Endodermal cell (in vitro differentiated cells): ENCODE data around the gene WWP2. TPM values are rescaled to one million over a fixed set of nuclear protein-coding genes. Genes with fewer than 3 reads are reported as not detected.
A peak's percentile ranks its signal among the peaks of the same experiment; 100 is the strongest.
"Not testable (repeated sequence)": the region's sequence is repeated elsewhere in the genome, so short reads cannot be mapped to it uniquely, and the experiment has no call there.

Experiments used
- DNase-seq: peaks from one replicate; pipeline ENCODE4 v3.0.0-alpha.2; 2017
- H3K27ac ChIP-seq: 2 replicates; pipeline ENCODE4 v1.5.1; 2013; ENCODE audit warnings: mild to moderate bottlenecking, low read depth, low read length, moderate library complexity
- H3K27me3 ChIP-seq: 2 replicates; pipeline ENCODE4 v1.6.1; 2013; ENCODE audit warnings: mild to moderate bottlenecking, low read length, moderate library complexity; ENCODE audit not compliant: insufficient read depth, control insufficient read depth, poor library complexity, severe bottlenecking
- H3K36me3 ChIP-seq: 2 replicates; pipeline ENCODE4 v1.7.0; 2013; ENCODE audit warnings: mild to moderate bottlenecking, low read length, moderate library complexity; ENCODE audit not compliant: control insufficient read depth, insufficient read depth
- H3K4me1 ChIP-seq: one replicate; pipeline ENCODE4 v1.7.0; 2013; ENCODE audit warnings: low read length; ENCODE audit not compliant: control insufficient read depth, insufficient read depth
- H3K4me3 ChIP-seq: 2 replicates; pipeline ENCODE4 v1.5.1; 2013; ENCODE audit warnings: mild to moderate bottlenecking, low read length, moderate library complexity
- H3K9ac ChIP-seq: 2 replicates; pipeline ENCODE4 v1.6.1; 2013; ENCODE audit warnings: mild to moderate bottlenecking, low read length, moderate library complexity; ENCODE audit not compliant: poor library complexity, severe bottlenecking; ENCODE audit errors: extremely low read depth
- H3K9me3 ChIP-seq: 2 replicates; pipeline ENCODE4 v1.6.1; 2013; ENCODE audit warnings: mild to moderate bottlenecking, low read length, moderate library complexity; ENCODE audit not compliant: control insufficient read depth
- H3K27ac Mint-ChIP-seq: 2 replicates; pipeline ENCODE4 v1.8.0; 2020; ENCODE audit warnings: mixed read lengths
- H3K27me3 Mint-ChIP-seq: 2 replicates; pipeline ENCODE4 v1.8.0; 2021; ENCODE audit warnings: mild to moderate bottlenecking, mixed read lengths; ENCODE audit not compliant: insufficient read depth
- H3K36me3 Mint-ChIP-seq: 2 replicates; pipeline ENCODE4 v1.8.0; 2020; ENCODE audit warnings: low read depth, mixed read lengths
- H3K4me1 Mint-ChIP-seq: 2 replicates; pipeline ENCODE4 v1.8.0; 2020; ENCODE audit warnings: mixed read lengths
- H3K4me3 Mint-ChIP-seq: 2 replicates; pipeline ENCODE4 v1.8.0; 2020; ENCODE audit warnings: mild to moderate bottlenecking, moderate library complexity, mixed read lengths
- H3K9me3 Mint-ChIP-seq: 2 replicates; pipeline ENCODE4 v1.8.0; 2020; ENCODE audit warnings: mild to moderate bottlenecking, mixed read lengths
- WGBS, 2 experiments: methylation state at CpG; one replicate each; pipeline versions ENCODE4 v1.1.5 to v1.1.7; 2013; ENCODE audit warnings: missing lambda C conversion rate in 2 of 2, mixed read lengths in 1 of 2; ENCODE audit not compliant: insufficient coverage in 1 of 2, insufficient read length in 1 of 2; 5-methylcytosine and 5-hydroxymethylcytosine counted together
- total RNA-seq, 2 donors: library from RNA; stranded (reverse); fragmentation: NEBNext Ultra II Directional in 1 of 2; extraction: Animal tissue kit (Norgen Biotek cat#: 25700) in 1 of 2; gene quantifications; 2 replicates in 1 of 2; 3 replicates in 1 of 2; pipeline ENCODE4 v1.2.1, GENCODE V29; 2021

WWP2 gene
- total RNA-seq, 2 donors from 2014 or later = 42.3 to 50.0 TPM

DNA sequence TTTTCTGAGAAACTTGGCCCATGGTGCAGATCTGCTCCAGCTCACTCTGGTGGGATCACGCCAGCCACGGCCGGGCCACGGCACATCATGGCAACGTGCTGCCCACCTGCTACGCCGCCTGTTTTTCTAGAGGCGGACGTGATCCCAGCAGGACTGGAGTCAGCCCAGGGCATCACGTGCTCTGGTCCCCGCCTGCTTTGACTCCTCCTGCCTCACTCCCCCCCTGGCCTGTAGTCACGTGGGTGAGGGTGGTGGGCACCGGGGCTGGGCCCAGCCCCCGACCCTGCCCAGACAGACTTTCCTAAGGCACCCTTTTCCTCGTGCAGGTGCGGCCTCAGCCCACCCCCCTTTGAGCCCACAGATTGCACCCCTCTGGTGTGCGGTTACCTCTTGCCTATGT lies 188.3 kb downstream of the WWP2 start:
- not testable (repeated sequence) for H3K27ac Mint-ChIP-seq, H3K36me3 Mint-ChIP-seq
- no CpG with 5 or more reads among the region's 17 CpGs for WGBS, 2 experiments

DNA sequence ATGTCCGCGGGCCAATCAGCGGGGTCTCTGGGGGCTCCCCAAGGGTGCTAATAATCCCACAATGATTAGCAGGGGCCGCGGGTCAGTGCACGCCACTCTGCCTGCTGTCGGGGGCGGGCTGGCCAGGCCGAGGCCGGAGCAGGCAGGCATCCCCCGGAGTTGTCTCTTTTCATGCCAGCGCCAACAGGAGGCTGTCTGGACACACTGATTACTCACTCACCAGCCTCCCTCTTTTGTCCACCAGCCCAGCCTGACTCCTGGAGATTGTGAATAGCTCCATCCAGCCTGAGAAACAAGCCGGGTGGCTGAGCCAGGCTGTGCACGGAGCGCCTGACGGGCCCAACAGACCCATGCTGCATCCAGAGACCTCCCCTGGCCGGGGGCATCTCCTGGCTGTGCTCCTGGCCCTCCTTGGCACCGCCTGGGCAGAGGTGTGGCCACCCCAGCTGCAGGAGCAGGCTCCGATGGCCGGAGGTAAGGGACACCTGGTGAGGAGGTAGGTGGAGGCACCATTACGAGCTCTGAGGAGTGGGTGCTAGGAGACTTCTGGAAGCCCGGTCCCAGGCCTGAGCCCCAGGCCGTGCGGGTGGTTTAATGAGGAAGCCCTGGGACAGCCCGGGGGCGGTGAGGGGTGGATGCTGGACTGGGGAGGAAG lies 189.0 kb downstream of the WWP2 start, which contains the start of gene CLEC18A:
CLEC18A (plus strand) TSS at position 318 of the 655 bp plus-strand sequence; CDS start at position 351, 33 bp downstream.
- not testable (repeated sequence) for H3K9ac ChIP-seq, H3K4me3 ChIP-seq, DNase-seq, H3K4me1 ChIP-seq, H3K36me3 Mint-ChIP-seq, H3K27me3 ChIP-seq, H3K36me3 ChIP-seq, H3K4me3 Mint-ChIP-seq, H3K9me3 ChIP-seq, H3K27me3 Mint-ChIP-seq, H3K9me3 Mint-ChIP-seq, H3K27ac Mint-ChIP-seq, H3K4me1 Mint-ChIP-seq
- WGBS, 2 experiments = 93% methylated on average over 3 of the region's 26 CpGs; no CpG with 5 or more reads in 1 of the 2 experiments
- H3K27ac ChIP-seq = peak within 1 kb of the TSS; percentile 88

More for the DNA sequence above, 188.3 kb downstream of the WWP2 start:
- not testable (repeated sequence) for H3K27me3 ChIP-seq, H3K4me3 Mint-ChIP-seq, H3K9me3 Mint-ChIP-seq, H3K4me1 ChIP-seq, H3K9me3 ChIP-seq, H3K36me3 ChIP-seq, H3K27me3 Mint-ChIP-seq, H3K9ac ChIP-seq, H3K4me1 Mint-ChIP-seq, DNase-seq, H3K27ac ChIP-seq, H3K4me3 ChIP-seq

DNA sequence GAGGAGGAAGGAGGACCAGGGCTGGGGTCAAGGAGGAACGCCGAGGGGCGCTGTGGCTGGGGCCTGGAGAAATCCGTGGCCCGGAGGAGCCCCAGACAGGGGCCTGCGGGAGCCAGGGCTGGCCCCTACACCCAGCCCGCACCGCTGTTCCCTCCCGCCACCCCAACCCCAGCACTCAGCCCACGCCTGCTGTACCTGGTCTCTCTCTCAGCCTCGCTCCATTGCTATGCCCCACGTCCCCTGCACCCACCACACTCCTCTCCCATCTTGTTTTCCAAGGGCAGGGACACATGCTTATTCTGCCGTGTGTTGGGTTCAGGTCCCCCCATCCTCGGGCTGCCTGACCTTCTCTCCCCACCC lies 189.5 kb downstream of the WWP2 start:
- H3K9me3 ChIP-seq, H3K4me3 Mint-ChIP-seq, H3K36me3 Mint-ChIP-seq, H3K27me3 Mint-ChIP-seq, H3K4me3 ChIP-seq, H3K27ac Mint-ChIP-seq, H3K9ac ChIP-seq, H3K36me3 ChIP-seq, H3K27me3 ChIP-seq, H3K9me3 Mint-ChIP-seq, H3K4me1 ChIP-seq, DNase-seq, H3K4me1 Mint-ChIP-seq: not testable (repeated sequence)
- no CpG with 5 or more reads among the region's 14 CpGs for WGBS, 2 experiments
- H3K27ac ChIP-seq = peak overlapping the region; percentile 88

DNA sequence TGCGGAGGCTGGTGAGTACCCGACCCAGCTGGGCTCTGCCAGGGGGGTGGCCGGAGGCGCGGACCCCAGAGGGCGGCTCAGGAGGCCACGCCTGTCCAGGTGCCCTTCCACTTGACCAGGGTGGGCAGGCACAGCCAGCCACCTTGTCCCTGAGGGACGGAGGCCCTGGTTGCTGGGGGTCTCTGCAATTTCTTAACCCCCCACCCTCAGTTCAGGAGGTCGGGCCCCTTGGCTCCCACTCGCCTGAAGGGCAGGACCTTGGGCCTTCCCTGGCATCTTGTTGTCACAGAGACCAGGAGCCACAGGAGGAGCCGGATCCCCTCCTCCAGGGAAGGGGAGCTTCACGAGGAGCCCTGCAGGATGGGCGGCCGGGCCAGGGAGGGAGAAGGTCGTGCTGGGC lies 190.0 kb downstream of the WWP2 start:
- H3K36me3 ChIP-seq, H3K27me3 ChIP-seq, H3K9ac ChIP-seq, H3K27ac Mint-ChIP-seq, H3K27ac ChIP-seq, H3K9me3 Mint-ChIP-seq, H3K4me3 ChIP-seq, H3K4me3 Mint-ChIP-seq, H3K9me3 ChIP-seq, DNase-seq, H3K4me1 Mint-ChIP-seq, H3K36me3 Mint-ChIP-seq, H3K27me3 Mint-ChIP-seq, H3K4me1 ChIP-seq: not testable (repeated sequence)
- 88% methylated on average over 5 of the region's 15 CpGs; no CpG with 5 or more reads in 1 of the 2 experiments for WGBS, 2 experiments

DNA sequence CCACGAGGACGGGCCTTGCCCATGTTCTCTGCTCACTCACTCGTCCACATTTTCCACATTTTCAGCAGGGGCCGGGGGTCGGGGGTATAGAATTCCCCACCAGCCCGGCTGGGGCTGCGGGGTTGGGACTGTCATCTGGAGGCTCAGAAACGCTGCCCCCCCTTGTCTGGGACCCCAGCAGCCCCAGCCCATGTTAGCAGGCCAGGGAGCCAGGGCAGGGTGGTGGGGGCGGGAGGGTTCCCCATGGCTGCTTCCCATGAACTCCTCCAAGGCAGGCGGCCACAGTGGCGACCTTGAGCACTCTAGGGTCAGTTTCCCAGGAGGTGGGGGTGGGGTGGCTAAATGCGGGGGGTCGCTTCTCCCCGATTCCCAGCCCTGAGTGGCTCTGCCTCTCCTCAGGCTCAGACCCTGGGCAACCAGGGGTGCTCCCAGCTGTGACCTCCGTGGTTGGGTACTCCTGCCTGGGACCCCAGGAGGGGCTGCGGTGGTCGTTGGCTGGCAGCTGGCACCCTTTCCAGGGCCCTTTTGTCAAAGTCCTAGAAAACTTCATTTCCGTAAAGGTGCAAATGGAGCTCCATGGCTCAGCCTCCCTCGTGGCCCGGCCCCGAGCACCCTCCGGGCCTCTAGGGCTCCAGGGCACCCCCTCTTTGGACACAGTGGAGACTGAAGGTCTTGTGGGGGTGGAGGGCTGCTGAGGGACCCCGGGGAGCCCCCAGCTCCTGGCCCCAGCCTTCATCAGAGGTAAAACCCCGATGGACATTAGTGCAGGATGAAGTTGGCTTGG lies 190.6 kb downstream of the WWP2 start:
- 98% methylated on average over 10 of the region's 24 CpGs; no CpG with 5 or more reads in 1 of the 2 experiments for WGBS, 2 experiments
- not testable (repeated sequence) for H3K4me3 ChIP-seq, DNase-seq, H3K27me3 Mint-ChIP-seq, H3K4me1 Mint-ChIP-seq, H3K4me3 Mint-ChIP-seq, H3K27me3 ChIP-seq, H3K27ac ChIP-seq, H3K4me1 ChIP-seq, H3K9me3 Mint-ChIP-seq, H3K27ac Mint-ChIP-seq, H3K9me3 ChIP-seq, H3K9ac ChIP-seq, H3K36me3 ChIP-seq, H3K36me3 Mint-ChIP-seq

DNA sequence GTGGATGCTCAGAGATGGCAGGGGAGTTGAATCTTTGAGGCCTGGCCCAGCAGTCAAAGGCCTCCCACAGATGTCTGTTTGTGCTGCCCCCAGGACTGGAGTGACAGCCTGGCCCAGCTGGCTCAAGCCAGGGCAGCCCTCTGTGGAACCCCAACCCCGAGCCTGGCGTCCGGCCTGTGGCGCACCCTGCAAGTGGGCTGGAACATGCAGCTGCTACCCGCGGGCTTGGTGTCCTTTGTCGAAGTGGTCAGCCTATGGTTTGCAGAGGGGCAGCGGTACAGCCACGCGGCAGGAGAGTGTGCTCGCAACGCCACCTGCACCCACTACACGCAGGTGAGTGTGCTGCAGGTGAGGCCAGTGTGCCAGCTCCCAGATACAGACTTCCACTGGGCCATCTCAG lies 192.1 kb downstream of the WWP2 start:
- H3K9me3 Mint-ChIP-seq, H3K4me1 Mint-ChIP-seq, H3K9me3 ChIP-seq, DNase-seq, H3K27ac Mint-ChIP-seq, H3K9ac ChIP-seq, H3K27me3 ChIP-seq, H3K36me3 Mint-ChIP-seq, H3K36me3 ChIP-seq, H3K4me3 ChIP-seq, H3K4me1 ChIP-seq, H3K27ac ChIP-seq, H3K4me3 Mint-ChIP-seq, H3K27me3 Mint-ChIP-seq: not testable (repeated sequence)
- WGBS, 2 experiments = 95% methylated on average over 9 of the region's 13 CpGs; no CpG with 5 or more reads in 1 of the 2 experiments

DNA sequence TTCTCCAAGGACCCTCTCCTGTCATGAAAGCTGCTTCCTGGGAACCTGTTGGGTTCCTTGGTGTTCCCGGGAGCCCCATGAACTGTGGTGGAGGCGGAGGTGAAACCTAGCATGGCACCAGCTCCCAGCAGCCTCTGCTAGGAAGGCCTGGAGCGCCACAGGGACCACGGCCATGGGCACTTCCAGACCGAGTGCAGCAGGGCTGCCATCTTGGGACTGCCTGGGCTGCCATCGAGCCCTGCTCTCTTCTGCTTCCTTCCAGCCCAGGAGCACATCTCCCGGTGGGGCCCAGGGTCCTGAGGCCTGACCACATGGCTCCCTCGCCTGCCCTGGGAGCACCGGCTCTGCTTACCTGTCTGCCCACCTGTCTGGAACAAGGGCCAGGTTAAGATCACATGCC lies 201.2 kb downstream of the WWP2 start:
- not testable (repeated sequence) for H3K9me3 ChIP-seq, H3K27ac ChIP-seq, H3K9me3 Mint-ChIP-seq, H3K4me3 Mint-ChIP-seq, H3K4me1 Mint-ChIP-seq, H3K9ac ChIP-seq, H3K36me3 Mint-ChIP-seq, H3K36me3 ChIP-seq, H3K27me3 ChIP-seq, H3K27ac Mint-ChIP-seq, H3K4me1 ChIP-seq, H3K4me3 ChIP-seq, DNase-seq, H3K27me3 Mint-ChIP-seq
- WGBS, 2 experiments = no CpG with 5 or more reads among the region's 9 CpGs
